ENCODE results near the gene CBFA2T3. TPM values are rescaled to one million over a fixed set of nuclear protein-coding genes. Genes with fewer than 3 reads are reported as not detected.

Gene CBFA2T3
- total and polyA plus RNA-seq, 2 donors (not counting 1 experiment from before 2014, with no cell fraction given) = 40.8 to 58.3 TPM

DNA sequence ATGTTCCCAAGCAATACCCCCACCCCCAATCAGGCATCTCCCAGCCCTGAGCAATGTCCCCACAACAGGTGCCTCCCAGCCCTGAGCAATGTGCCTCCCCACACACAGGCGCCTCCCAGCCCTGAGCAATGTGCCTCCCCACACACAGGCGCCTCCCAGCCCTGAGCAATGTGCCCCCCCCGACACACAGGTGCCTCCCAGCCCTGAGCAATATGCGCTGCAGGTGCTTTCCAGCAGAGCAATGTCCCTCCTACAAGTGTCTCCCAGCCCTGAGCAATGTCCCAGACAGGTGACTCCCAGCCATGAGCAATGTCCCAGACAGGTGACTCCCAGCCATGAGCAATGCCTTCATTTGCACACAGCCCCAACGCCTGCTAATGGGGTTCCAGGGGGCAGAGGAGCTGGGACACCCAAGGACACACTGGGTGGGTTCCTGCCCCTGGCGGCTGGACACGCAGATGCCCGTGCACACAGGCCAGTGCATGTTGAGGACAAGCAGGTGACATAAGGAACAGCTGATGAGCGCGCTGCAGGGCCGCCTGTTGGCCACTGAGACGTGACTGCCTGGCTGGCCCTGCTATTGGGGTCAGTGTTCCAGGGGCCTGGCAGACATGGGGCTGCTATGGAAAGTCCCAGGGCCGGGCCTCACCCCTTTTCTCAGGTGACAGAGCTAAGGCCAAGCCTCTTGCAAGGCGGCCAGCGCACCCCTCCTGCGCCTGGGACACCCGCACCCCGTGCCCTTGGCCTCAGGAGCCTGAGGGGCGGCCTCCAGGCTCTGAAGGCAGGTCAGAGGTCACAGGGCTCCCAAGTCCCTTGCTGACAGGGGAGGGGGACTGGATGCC is 83.7 kb downstream of the CBFA2T3 start:
- Mint-ChIP-seq H3K27ac (peak overlapping the region; percentile 10), H3K4me1 (peaks cover 12% of the 10 kb centered on the region), H3K27me3 (no peaks in the 10 kb centered on the region), H3K4me3 (no peak overlapping the region), H3K9me3 (ENCODE audit: insufficient read depth) (no peaks in the 10 kb centered on the region)
- H3K9ac ChIP-seq (ENCODE audit: low read length) = no peak overlapping the region
- H3K4me1 ChIP-seq (ENCODE audit: control insufficient read depth in 2 of 2, insufficient read depth in 2 of 2, low read length in 2 of 2) = peaks cover 15 to 17% of the 10 kb centered on the region in 2 donors
- no peak overlapping the region for H3K4me2 ChIP-seq (replicated peaks; ENCODE audit: low read depth, low read length, poor library complexity, severe bottlenecking)
- POLR2A ChIA-PET = no interaction called here
- 95% methylated on average over 19 of the region's 19 CpGs for WGBS (ENCODE audit: insufficient coverage)
- CTCF ChIA-PET = interaction anchor here (1.6 kb wide), 1 partner anchor 12 kb away, joined by 4 read pairs; no protein-coding TSS in a partner anchor
- H2AFZ ChIP-seq (ENCODE audit: insufficient read depth, low read depth, low read length, poor library complexity, severe bottlenecking) = no peak overlapping the region
- peaks cover 83% of the 10 kb centered on the region for H4K20me1 ChIP-seq (ENCODE audit: control insufficient read depth, insufficient read depth, low read length, poor library complexity, severe bottlenecking)
- DNase-seq (no peak), ATAC-seq (ENCODE audit: low read depth) (no peak)
- TF ChIP-seq CTCF (IDR thresholded peaks at IDR 0.05) = no peak
- no peak for TF ChIP-seq EZH2 (IDR thresholded peaks at IDR 0.05; ENCODE audit: borderline replicate concordance, insufficient read depth, low read depth, low read length, poor library complexity, severe bottlenecking)
- H3K9me3 ChIP-seq (ENCODE audit: control extremely low read depth in 1 of 3, control insufficient read depth in 2 of 3, insufficient read depth in 1 of 3, low read length in 2 of 3) = no peaks in the 10 kb centered on the region
- intact Hi-C loops (cut with micrococcal nuclease) = no loop called here
- no peaks in the 10 kb centered on the region for H3K27me3 ChIP-seq (replicated peaks in 1 of 4; ENCODE audit: control extremely low read depth in 1 of 4, control insufficient read depth in 3 of 4, insufficient read depth in 4 of 4, low read length in 3 of 4)
- no peak overlapping the region for H3K27ac ChIP-seq (ENCODE audit: low read length in 2 of 2)
- H3K79me2 ChIP-seq (ENCODE audit: control insufficient read depth, insufficient read depth, low read length) = peaks cover 36% of the 10 kb centered on the region
- peaks cover 0 to 68% of the 10 kb centered on the region in 2 experiments for H3K36me3 ChIP-seq (replicated peaks in 1 of 2; ENCODE audit: control extremely low read depth in 1 of 2, control insufficient read depth in 1 of 2, extremely low read depth in 1 of 2, insufficient read depth in 2 of 2, low read length in 1 of 2)
- no peak overlapping the region for H3K4me3 ChIP-seq (ENCODE audit: control extremely low read depth in 1 of 5, extremely low read depth in 1 of 5, insufficient read depth in 1 of 5, low read depth in 2 of 5, low read length in 4 of 5)

GRCh38 chr16:88892065-88892464 is 84.9 kb downstream of the CBFA2T3 start:
- no peak overlapping the region for H3K27ac Mint-ChIP-seq
- 95% methylated on average over 19 of the region's 20 CpGs for WGBS (ENCODE audit: insufficient coverage)
- TF ChIP-seq CTCF (IDR thresholded peaks at IDR 0.05) = no peak
- TF ChIP-seq EZH2 (IDR thresholded peaks at IDR 0.05; ENCODE audit: borderline replicate concordance, insufficient read depth, low read depth, low read length, poor library complexity, severe bottlenecking) = no peak
- peaks cover 82% of the 10 kb centered on the region for H4K20me1 ChIP-seq (ENCODE audit: control insufficient read depth, insufficient read depth, low read length, poor library complexity, severe bottlenecking)
- H3K4me1 Mint-ChIP-seq = peaks cover 12% of the 10 kb centered on the region
- H3K9me3 ChIP-seq (ENCODE audit: control extremely low read depth in 1 of 3, control insufficient read depth in 2 of 3, insufficient read depth in 1 of 3, low read length in 2 of 3) = no peaks in the 10 kb centered on the region
- H3K27me3 Mint-ChIP-seq = no peaks in the 10 kb centered on the region
- H3K4me3 ChIP-seq (ENCODE audit: control extremely low read depth in 1 of 5, extremely low read depth in 1 of 5, insufficient read depth in 1 of 5, low read depth in 2 of 5, low read length in 4 of 5) = no peak overlapping the region
- intact Hi-C loops (cut with micrococcal nuclease) = no loop called here
- ChIA-PET CTCF (no interaction called here), POLR2A (no interaction called here)
- no peaks in the 10 kb centered on the region for H3K9me3 Mint-ChIP-seq (ENCODE audit: insufficient read depth)
- peaks cover 0 to 67% of the 10 kb centered on the region in 2 experiments for H3K36me3 ChIP-seq (replicated peaks in 1 of 2; ENCODE audit: control extremely low read depth in 1 of 2, control insufficient read depth in 1 of 2, extremely low read depth in 1 of 2, insufficient read depth in 2 of 2, low read length in 1 of 2)
- no peak overlapping the region for H3K27ac ChIP-seq (ENCODE audit: low read length in 2 of 2)
- H3K79me2 ChIP-seq (ENCODE audit: control insufficient read depth, insufficient read depth, low read length) = peaks cover 28% of the 10 kb centered on the region
- peaks cover 15 to 17% of the 10 kb centered on the region in 2 donors for H3K4me1 ChIP-seq (ENCODE audit: control insufficient read depth in 2 of 2, insufficient read depth in 2 of 2, low read length in 2 of 2)
- ATAC-seq (ENCODE audit: low read depth) (no peak), DNase-seq (no peak)
- no peak overlapping the region for H2AFZ ChIP-seq (ENCODE audit: insufficient read depth, low read depth, low read length, poor library complexity, severe bottlenecking)
- no peak overlapping the region for H3K4me2 ChIP-seq (replicated peaks; ENCODE audit: low read depth, low read length, poor library complexity, severe bottlenecking)
- no peak overlapping the region for H3K9ac ChIP-seq (ENCODE audit: low read length)
- no peaks in the 10 kb centered on the region for H3K27me3 ChIP-seq (replicated peaks in 1 of 4; ENCODE audit: control extremely low read depth in 1 of 4, control insufficient read depth in 3 of 4, insufficient read depth in 4 of 4, low read length in 3 of 4)
- H3K4me3 Mint-ChIP-seq = no peak overlapping the region

Data from B cell (primary cell).